Erythroblast (primary cell): Measurements from ENCODE around the gene GPR35.

ENCODE experiments used
- DNase-seq, 2 experiments: peaks; one replicate each; lab custom pipeline; 2025; lab: John Stamatoyannopoulos, UW
- GATA1 ChIP-seq: IDR thresholded peaks from 2 replicates; pipeline ENCODE4 v1.6.1; 2011; ENCODE audit warnings: low read depth, mild to moderate bottlenecking, control low read depth, low read length, moderate library complexity
- POLR2A ChIP-seq: IDR thresholded peaks from 2 replicates; pipeline ENCODE4 v1.6.1; 2011; ENCODE audit warnings: mild to moderate bottlenecking, low read length

Gene GPR35

DNA sequence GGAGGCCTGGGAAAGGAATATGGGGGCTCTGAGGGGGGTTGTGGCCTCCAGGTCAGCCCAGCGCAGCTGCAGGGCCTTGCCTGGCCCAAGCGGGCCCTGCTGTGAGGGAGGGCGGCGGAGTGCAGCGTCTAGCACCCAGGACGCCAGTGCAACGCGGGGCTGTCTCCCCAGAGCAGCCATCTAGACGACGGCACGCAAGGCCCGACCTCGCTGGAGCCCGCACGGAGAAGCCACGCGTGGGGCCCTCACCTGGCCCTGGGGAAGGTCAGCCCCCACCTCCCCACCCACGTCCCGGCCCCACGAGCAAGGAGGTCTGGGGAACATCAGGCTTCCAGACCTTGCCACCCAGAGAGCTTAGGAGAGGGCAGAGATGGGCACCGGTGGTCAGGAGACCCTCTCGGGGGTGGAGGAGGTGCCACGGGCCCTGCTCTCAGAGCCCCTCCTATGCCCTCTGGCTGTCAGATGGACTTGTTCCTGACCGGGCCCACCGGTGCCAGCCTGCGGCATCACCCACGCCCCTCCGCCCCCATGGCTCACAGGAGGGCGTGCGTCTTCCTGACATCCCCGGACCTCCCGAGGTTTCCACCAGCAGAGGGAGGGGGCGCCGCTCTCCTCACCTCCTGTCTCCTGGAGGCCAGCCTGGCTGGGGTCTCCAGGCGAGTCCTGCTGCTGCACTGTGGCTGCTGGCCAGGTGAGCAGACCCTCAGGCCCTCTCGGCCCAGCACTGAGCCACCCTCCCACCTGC lies 17.0 kb downstream of the GPR35 start:
- no peak for DNase-seq
- TF ChIP-seq GATA1, result no peak
- no peak for TF ChIP-seq POLR2A

DNA sequence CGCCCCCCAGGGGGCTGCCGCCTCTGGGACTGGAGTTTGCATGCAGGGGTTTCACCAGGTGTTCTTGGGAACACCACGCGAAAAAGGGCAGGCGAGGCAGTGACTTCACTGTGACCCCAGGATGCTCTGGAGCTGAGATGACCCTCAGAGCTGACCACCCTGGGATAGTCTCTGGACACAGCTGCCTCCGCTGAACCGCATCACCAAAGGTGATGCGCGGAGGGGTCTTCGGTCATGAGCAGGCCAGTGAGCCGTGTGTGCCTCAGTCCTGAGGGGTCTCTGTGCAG lies 17.5 kb downstream of the GPR35 start:
- DNase-seq, result no peak
- TF ChIP-seq GATA1 (no peak), POLR2A (no peak)

DNA sequence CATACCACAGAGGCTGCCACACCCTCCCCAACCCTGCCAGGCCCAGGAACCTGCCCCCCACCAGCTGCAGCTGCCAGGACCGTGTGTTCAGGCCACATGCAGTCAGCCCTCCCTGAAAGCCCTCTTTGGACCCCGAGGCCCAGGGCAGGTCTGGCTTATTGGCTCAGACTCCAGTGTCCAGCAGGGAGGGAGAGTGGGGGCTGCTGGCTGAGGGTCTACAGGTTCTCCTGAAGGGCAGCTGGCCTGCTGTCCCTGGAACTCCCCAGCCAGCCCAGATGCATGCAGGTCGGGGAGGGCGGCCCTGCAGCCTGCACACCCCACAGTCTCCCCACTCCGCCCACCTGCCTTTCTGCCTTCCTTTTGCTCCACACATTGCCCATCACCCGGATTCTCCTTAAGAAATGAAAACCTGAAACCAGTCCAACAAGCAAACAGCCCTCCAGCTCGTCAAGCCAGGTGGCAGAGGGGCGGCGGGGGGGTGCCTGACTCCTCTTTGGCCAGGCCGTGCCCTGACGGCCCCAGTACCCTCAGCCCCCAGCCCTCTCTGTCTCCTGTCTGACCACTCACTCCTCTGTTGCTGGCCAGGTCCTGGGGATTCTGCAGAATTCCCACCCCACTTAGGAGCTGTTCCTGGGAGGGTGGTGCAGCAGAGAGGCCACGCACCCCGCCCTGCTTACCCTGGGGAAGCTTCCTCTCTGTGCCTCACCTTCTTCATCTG lies 18.0 kb downstream of the GPR35 start:
- DNase-seq, result no peak
- TF ChIP-seq POLR2A (no peak), GATA1 (no peak)

DNA sequence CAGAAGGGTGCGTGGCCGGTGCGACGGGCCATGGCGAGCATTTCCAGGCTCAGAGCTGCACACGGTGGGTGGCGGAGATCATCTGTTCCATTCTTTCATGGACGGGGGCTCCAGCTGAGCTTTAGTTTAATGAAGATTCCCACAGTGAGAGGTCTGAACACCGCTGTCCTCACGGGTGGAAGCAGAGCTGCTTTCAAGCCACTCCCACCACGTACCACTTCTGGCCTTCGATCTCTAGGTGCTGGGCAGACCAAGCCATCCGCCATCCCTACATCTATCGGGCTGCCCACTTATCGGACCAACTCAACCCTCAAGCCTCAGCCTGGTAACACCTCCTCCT lies 18.5 kb downstream of the GPR35 start:
- TF ChIP-seq POLR2A (no peak), GATA1 (no peak)
- no peak for DNase-seq

DNA sequence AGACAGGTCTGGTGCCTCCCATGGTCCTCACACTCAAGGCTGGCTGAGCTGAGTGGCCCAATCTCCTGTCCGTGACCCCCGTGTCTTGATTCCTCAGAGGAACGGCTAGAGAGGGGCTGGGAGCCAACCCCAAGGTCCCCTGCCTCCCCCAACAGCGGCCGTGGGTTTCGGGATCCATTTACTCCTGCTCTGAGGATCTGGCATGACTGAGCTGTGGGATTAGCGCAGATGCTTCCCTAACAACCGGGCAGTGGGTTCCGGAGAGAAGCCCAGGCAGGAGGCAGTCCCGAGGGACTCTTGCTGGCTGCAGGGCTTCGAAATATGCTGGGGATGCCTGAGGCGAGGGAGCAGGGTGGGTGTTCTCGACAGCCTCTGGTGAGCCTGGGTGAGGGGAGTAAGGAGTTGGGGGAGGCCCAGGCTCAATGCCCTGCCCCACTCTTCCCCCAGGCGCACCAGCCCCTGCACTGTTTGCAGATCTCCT lies 18.9 kb downstream of the GPR35 start:
- DNase-seq, result no peak

DNA sequence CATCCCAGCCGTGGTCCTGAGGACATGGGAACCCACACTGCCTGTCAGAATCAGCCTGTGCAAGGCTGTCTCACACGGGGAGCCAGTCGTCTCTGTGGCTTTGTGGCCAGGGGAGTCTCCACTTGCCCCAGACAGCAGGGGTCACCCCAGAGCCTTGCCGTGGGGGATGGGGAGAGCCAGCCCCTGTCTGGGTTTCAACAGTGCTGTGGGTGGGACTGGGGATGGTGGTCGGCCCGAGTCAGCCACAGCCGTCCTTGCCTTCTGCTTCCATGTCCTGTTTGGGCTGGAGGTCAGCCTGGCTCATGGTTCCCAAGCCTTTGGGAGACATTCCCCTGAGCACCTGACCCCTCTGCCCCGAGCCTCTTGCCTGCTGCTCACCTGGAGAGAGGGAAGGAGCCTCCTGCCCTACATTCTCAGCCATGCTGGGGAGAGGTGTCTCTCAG lies 19.6 kb downstream of the GPR35 start:
- no peak for DNase-seq
- TF ChIP-seq POLR2A (no peak), GATA1 (no peak)

More for the DNA sequence above, 18.9 kb downstream of the GPR35 start:
- no peak for TF ChIP-seq POLR2A
- no peak for TF ChIP-seq GATA1

DNA sequence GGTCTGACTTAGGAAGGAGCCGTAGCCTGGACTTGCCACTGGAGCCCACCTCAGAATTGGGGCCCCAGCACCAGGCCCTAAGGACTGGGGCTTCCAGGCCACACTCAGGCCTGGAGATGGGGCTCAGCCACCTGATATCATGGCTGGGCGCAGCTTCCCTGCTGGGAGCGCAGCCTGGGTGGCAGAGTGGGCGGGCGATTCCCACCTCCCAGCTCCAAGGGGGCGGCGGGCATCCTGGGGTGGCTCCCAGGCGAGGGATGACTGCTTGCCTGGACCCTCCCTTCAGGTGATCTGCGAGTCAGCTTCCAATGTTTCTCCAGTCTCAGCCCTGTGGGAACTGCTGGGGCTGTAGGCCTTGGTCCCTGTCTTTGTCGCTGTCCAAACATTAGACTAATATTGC lies 20.1 kb downstream of the GPR35 start:
- no peak for TF ChIP-seq POLR2A
- TF ChIP-seq GATA1, result no peak
- no peak for DNase-seq

DNA sequence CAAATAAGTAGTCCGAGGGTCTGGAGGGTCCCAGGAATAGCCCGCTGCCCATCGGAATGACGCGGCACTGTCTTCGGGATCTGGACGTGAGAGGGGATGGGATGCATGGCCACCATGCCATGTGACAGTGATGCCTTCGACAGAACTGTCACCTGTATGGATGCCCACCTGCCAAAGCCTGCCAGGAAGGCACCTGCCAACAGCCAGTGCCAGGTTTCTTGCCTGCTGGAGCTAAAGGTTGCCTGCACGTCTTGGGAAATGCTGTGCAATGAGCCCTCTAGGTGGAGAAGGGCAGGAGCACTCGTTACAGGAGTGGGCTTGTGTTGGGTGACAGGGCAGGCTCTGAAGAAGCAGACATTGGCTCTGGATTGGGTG lies 20.5 kb downstream of the GPR35 start:
- TF ChIP-seq POLR2A (no peak), GATA1 (no peak)

DNA sequence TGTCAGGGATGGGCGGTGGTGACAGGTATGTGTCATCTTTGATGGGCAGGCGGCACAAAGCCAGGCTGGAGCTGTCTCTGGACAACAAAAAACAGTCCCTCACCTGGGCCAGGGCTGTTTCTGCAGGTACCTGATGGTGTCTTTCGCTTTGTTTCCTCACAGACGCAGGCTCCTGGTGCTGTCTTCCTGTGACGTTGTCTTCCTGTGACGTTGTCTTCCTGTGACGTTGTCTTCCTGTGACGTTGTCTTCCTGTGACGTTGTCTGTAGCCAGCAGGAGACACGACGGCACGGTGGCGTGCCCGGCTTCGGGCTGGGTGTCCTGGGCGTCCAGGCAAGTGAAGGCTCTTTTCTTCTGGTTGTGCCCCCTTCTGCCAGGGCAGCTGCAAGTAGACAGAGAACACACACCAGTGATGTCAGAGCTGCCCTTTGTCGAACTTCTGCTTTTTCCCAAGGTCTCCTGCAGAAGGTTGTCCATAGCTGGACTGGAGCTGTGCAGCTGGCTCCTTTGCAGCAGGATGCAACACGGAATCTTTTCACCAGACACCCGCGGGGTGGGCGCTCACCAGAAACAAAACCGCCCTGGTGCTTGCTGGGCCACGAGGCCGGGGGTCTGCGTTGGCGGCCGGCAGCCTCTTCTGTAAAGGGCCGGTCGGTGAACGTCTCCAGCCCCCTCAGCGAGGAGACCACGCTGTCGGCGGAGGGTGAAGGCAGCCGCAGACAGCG lies 21.1 kb downstream of the GPR35 start:
- no peak for DNase-seq
- TF ChIP-seq POLR2A (no peak), GATA1 (no peak)

More for the DNA sequence above, 20.5 kb downstream of the GPR35 start:
- DNase-seq, result no peak

DNA sequence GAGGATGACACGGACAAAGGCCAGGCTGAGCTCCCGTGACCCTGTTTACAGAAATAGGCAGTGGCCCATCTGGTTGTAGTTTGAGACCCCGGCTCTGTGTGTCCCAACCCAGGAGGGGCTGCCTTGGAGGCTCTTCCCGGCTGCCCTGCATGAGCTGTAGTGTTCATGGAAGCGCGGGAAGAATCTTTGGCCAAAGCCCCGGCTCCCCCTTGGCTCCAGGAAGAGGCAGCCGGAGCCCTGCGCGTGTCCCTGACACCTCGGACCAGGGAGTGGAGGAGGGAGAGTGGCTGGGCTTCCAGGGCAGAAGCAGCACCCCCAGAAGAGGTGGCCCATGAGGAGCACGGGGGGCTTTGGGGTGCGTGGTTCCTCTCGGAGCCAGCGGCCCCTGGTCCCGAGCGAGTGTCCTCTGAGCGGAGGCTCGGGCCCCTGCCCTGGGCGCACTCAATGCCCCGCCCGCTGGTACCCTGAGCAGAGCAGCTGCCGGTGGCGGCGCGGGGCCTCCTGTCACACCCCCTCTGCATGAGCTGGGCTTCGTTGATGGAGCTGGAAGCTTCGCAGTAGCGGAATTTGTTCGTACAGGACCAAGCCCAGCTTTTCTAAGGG lies 21.7 kb downstream of the GPR35 start:
- DNase-seq, result no peak
- TF ChIP-seq GATA1 (no peak), POLR2A (no peak)

DNA sequence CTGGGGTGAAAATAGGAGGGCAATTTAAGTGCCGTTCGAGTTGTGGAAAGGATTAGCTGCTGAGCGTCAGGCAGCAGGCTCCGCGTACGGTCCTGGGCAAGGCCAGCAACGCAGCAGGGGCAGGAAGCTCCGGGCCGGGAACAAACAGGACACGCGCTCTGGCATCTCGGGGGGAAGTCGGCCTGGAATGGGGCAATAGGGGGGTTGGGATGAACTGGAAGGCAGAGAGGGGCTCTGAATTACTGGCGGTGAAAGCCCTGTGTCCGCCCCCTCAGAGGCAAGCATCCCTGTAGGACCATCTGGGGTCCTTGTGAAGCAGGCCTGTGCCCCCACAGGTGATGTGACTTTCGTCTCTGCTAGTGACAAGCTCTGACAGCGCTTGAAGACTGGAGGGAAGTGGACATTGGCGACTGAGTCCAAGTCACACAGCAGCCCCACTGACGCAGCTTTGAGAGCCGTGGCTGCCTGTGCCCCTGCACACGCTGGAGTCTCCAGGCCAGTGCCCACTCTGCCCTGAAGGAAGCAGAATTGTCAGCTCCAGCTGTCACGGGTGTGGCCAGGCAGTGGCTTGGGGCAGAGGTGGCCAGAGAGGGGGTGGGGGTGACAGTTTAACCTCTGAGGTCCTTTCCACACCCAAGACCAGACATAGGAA lies 22.3 kb downstream of the GPR35 start:
- TF ChIP-seq POLR2A (no peak), GATA1 (no peak)
- DNase-seq, result no peak

DNA sequence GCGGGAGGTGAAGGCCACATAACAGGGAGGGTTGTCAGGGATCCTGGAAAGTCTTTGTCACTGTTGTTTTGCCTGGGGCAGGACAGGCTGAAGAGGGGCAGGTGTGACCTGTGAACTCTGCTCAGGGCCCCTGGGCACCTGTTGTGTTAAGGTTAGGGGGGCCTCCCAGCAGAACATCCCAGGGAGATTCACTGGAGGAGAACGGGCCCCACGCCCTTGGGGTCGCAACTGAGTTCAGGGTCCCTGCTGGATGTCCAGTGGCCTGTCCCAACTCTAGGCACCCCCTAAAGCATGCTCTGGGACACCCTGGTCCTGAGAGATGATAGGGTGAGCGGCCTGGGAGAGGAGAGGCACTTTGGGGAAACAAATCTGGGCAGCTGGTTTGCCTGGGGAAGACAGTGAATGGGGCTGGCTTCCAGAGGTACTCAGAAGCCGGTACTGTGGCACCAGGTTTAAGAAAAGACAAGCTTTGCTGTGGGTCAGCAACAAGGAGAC lies 22.9 kb downstream of the GPR35 start:
- no peak for DNase-seq
- TF ChIP-seq GATA1, result no peak
- no peak for TF ChIP-seq POLR2A

DNA sequence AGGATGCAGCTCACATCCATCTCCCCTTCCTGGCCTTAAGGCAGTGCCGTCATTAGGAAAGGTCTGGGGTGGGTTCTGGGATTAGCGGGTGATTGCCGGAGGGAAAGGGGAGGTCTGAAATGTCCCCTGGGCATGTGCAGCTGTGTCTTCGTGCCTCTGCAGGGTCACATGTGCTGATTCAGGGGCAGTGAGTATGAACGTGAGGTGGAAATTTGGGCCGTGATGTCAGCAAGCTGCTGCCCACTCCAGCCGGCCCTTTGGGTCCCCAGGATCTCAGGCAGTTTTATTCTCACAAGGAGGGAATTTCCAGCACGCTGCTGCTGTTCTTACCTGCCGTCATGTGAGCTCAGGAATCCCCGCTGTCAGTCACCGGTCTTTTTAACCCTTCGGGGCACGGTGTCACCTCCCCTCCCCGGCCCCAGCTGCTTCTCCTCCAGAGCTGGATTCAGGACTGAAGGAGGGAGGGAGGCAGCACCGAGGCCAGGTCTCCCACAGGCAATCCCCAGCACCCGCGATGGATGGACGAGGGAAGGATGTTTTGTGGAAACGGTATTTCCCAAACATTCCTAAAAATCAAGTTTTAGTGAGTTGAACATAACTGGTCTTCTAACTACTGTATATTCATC lies 23.5 kb downstream of the GPR35 start:
- DNase-seq, result no peak
- TF ChIP-seq GATA1, result no peak
- no peak for TF ChIP-seq POLR2A
